ENCODE data around the gene ZNF628. TPM values are rescaled to one million over a fixed set of nuclear protein-coding genes. Genes with fewer than 3 reads are reported as not detected.

Gene ZNF628
- total RNA-seq, 1 donor from 2014 or later, result 3.7 TPM

- ATAC-seq, result no peak
Measured at GRCh38 chr19:55465460-55466240, 10.8 kb upstream of the ZNF628 start.

GRCh38 chr19:55466241-55466614 is 10.2 kb upstream of the ZNF628 start:
- no peak for ATAC-seq

GRCh38 chr19:55467236-55468053 is 9.0 kb upstream of the ZNF628 start:
- peak; percentile 77 for ATAC-seq

GRCh38 chr19:55468054-55468393 is 8.4 kb upstream of the ZNF628 start:
- peak; percentile 2 for ATAC-seq

GRCh38 chr19:55471266-55471665 is 5.2 kb upstream of the ZNF628 start:
- ATAC-seq, result no peak

- peak; percentile 24 for ATAC-seq
Measured at GRCh38 chr19:55472463-55472862, 4.0 kb upstream of the ZNF628 start.

- no peak for ATAC-seq
Measured at GRCh38 chr19:55473225-55474012, 3.0 kb upstream of the ZNF628 start.

- ATAC-seq, result no peak
Measured at GRCh38 chr19:55474269-55475265, 1.9 kb upstream of the ZNF628 start.

- ATAC-seq, result no peak
Measured at GRCh38 chr19:55477905-55478304, 1.5 kb downstream of the ZNF628 start.

- no peak for ATAC-seq
Measured at GRCh38 chr19:55478364-55478763, 1.9 kb downstream of the ZNF628 start.

- ATAC-seq, result no peak
Measured at GRCh38 chr19:55479045-55479444, 2.6 kb downstream of the ZNF628 start.

- no peak for ATAC-seq
Measured at GRCh38 chr19:55479451-55480230, 3.2 kb downstream of the ZNF628 start.

GRCh38 chr19:55481148-55481793 is 4.9 kb downstream of the ZNF628 start:
- no peak for ATAC-seq

- ATAC-seq, result no peak
Measured at GRCh38 chr19:55481794-55482155, 5.4 kb downstream of the ZNF628 start.

GRCh38 chr19:55482156-55482961 is 5.9 kb downstream of the ZNF628 start:
- ATAC-seq, result no peak

GRCh38 chr19:55482967-55483705 is 6.7 kb downstream of the ZNF628 start:
- ATAC-seq, result no peak

- no peak for ATAC-seq
Measured at GRCh38 chr19:55483706-55484592, 7.5 kb downstream of the ZNF628 start.

Data from esophagus mucosa (tissue), 1 donor.